IMR-90 (cell line): ENCODE results near the gene PLLP. TPM values are rescaled to one million over a fixed set of nuclear protein-coding genes. Genes with fewer than 3 reads are reported as not detected.

Experiments used
- ATAC-seq: fragments of 200-7000 bp; cut with Tn5 transposase; 2 replicates; pipeline ENCODE4 v1.9.1; 2020; ENCODE audit warnings: low read depth, mild to moderate bottlenecking, moderate library complexity
- BruUV-seq: library from RNA; stranded (reverse); fragments of 400-500 nt; replicated peaks from 2 replicates; lab custom pipeline; 2021; lab: Mats Ljungman, UMichigan
- CTCF ChIA-PET: fragments of 300-600 bp; formaldehyde crosslinking; extraction: SDS; loops from one replicate; lab custom pipeline; 2021; ENCODE audit warnings: antibody characterized with exemption; lab: Yijun Ruan, JAX
- POLR2A ChIA-PET: fragments of 300-600 bp; sonication (Branson Sonifier 250); formaldehyde crosslinking; loops from one replicate; lab custom pipeline; 2022; ENCODE audit warnings: antibody characterized with exemption; ENCODE audit not compliant: unreplicated experiment; lab: Charles Lee
- DNase-seq: peaks from one replicate; pipeline ENCODE4 v3.0.0; 2013
- H2AFZ ChIP-seq: replicated peaks from 2 replicates; pipeline ENCODE3; 2013; ENCODE audit warnings: low read length, mild to moderate bottlenecking; ENCODE audit not compliant: poor library complexity
- H2AK5ac ChIP-seq: 2 replicates; pipeline ENCODE4 v1.6.1; 2013; ENCODE audit warnings: low read depth, low read length, inconsistent platforms
- H2AK9ac ChIP-seq: replicated peaks from 2 replicates; pipeline ENCODE3; 2013; ENCODE audit warnings: mild to moderate bottlenecking, low read depth, low read length, moderate library complexity; ENCODE audit not compliant: poor library complexity
- H2BK120ac ChIP-seq: 2 replicates; pipeline ENCODE4 v1.6.1; 2013; ENCODE audit warnings: low read depth, low read length, inconsistent platforms
- H2BK15ac ChIP-seq: 3 replicates; pipeline ENCODE4 v1.6.1; 2013; ENCODE audit warnings: low read depth, low read length, inconsistent platforms
- H2BK20ac ChIP-seq: 2 replicates; pipeline ENCODE4 v1.6.1; 2013; ENCODE audit warnings: low read depth, mild to moderate bottlenecking, inconsistent platforms, low read length, moderate library complexity
- H2BK5ac ChIP-seq: 2 replicates; pipeline ENCODE4 v1.6.1; 2013; ENCODE audit warnings: mild to moderate bottlenecking, low read depth, low read length, inconsistent platforms; ENCODE audit not compliant: poor library complexity, severe bottlenecking
- H3K14ac ChIP-seq: replicated peaks from 2 replicates; pipeline ENCODE4 v1.6.1; 2013; ENCODE audit warnings: low read depth, low read length, inconsistent platforms
- H3K18ac ChIP-seq: 2 replicates; pipeline ENCODE4 v1.6.1; 2013; ENCODE audit warnings: low read depth, low read length, control low read depth
- H3K23ac ChIP-seq: 2 replicates; pipeline ENCODE4 v1.6.1; 2013; ENCODE audit warnings: low read depth, low read length, inconsistent platforms
- H3K27ac ChIP-seq: 2 replicates; pipeline ENCODE4 v1.5.1; 2013; ENCODE audit warnings: mild to moderate bottlenecking, control low read depth, low read length; ENCODE audit not compliant: insufficient read depth
- H3K27me3 ChIP-seq: 2 replicates; pipeline ENCODE4 v1.6.1; 2013; ENCODE audit warnings: low read length; ENCODE audit not compliant: control insufficient read depth, insufficient read depth
- H3K36me3 ChIP-seq: 2 replicates; pipeline ENCODE4 v1.6.1; 2013; ENCODE audit warnings: low read length, mixed read lengths; ENCODE audit not compliant: control insufficient read depth, insufficient read depth
- H3K4ac ChIP-seq: 2 replicates; pipeline ENCODE4 v1.6.1; 2013; ENCODE audit warnings: low read depth, low read length, inconsistent platforms
- H3K4me1 ChIP-seq: 2 replicates; pipeline ENCODE4 v1.6.1; 2013; ENCODE audit warnings: low read length, mixed read lengths; ENCODE audit not compliant: control insufficient read depth, insufficient read depth
- H3K4me2 ChIP-seq: 2 replicates; pipeline ENCODE4 v1.6.1; 2013; ENCODE audit warnings: low read depth, mild to moderate bottlenecking, control low read depth, low read length, moderate library complexity
- H3K4me3 ChIP-seq: 2 replicates; pipeline ENCODE4 v1.5.1; 2013; ENCODE audit warnings: low read depth, mild to moderate bottlenecking, control low read depth, low read length, moderate library complexity; ENCODE audit not compliant: insufficient read depth
- H3K56ac ChIP-seq: 2 replicates; pipeline ENCODE4 v1.6.1; 2013; ENCODE audit warnings: low read length, inconsistent platforms; ENCODE audit not compliant: insufficient read depth; ENCODE audit errors: extremely low read depth
- H3K79me1 ChIP-seq, 2 experiments: 2 replicates each; pipeline ENCODE4 v1.6.1; 2013; ENCODE audit warnings: low read length in 2 of 2, inconsistent platforms in 1 of 2, low read depth in 1 of 2
- H3K9ac ChIP-seq: 2 replicates; pipeline ENCODE4 v1.6.1; 2013; ENCODE audit warnings: low read depth, low read length, control low read depth
- H3K9me1 ChIP-seq: 2 replicates; pipeline ENCODE4 v1.6.1; 2013; ENCODE audit warnings: low read length, inconsistent platforms; ENCODE audit not compliant: insufficient read depth
- H3K9me3 ChIP-seq: 2 replicates; pipeline ENCODE4 v1.6.1; 2013; ENCODE audit warnings: low read length; ENCODE audit not compliant: control insufficient read depth, insufficient read depth
- H4K20me1 ChIP-seq: 2 replicates; pipeline ENCODE4 v1.6.1; 2013; ENCODE audit warnings: low read length, inconsistent platforms; ENCODE audit not compliant: insufficient read depth
- H4K5ac ChIP-seq: 2 replicates; pipeline ENCODE4 v1.6.1; 2013; ENCODE audit warnings: mild to moderate bottlenecking, low read depth, low read length, control low read depth
- H4K8ac ChIP-seq, 2 experiments: 2 replicates each; pipeline ENCODE4 v1.6.1; 2013; ENCODE audit warnings: low read depth in 2 of 2, low read length in 2 of 2, control low read depth in 1 of 2, inconsistent platforms in 1 of 2
- H4K91ac ChIP-seq: 2 replicates; pipeline ENCODE4 v1.6.1; 2013; ENCODE audit warnings: low read depth, low read length, inconsistent platforms; ENCODE audit not compliant: insufficient read depth
- CEBPB ChIP-seq: IDR thresholded peaks from 2 replicates; pipeline ENCODE4 v1.6.1; 2012; ENCODE audit warnings: low read depth, low read length, improper control_type of control experiment
- FOS ChIP-seq: fragments of 150-350 bp; IDR thresholded peaks from 2 replicates; pipeline ENCODE4 v1.6.1; 2016; ENCODE audit warnings: low read depth, low read length
- MAFK ChIP-seq: IDR thresholded peaks from 2 replicates; pipeline ENCODE4 v1.6.1; 2012; ENCODE audit warnings: low read depth, low read length, improper control_type of control experiment
- MXI1 ChIP-seq: IDR thresholded peaks from 2 replicates; pipeline ENCODE4 v1.6.1; 2012; ENCODE audit warnings: low read depth, mild to moderate bottlenecking, low read length, moderate library complexity, borderline replicate concordance
- WGBS, 2 experiments: methylation state at CpG; one replicate each; pipeline versions ENCODE4 v1.1.5 to v1.1.7; 2013; ENCODE audit warnings: missing lambda C conversion rate in 2 of 2; ENCODE audit not compliant: insufficient read length in 1 of 2; ENCODE audit errors: extremely low coverage in 2 of 2; 5-methylcytosine and 5-hydroxymethylcytosine counted together
- dilution Hi-C: fragments of 300-500 bp; cut with HindIII; formaldehyde crosslinking; loops from one replicate; pipeline ENCODE4 v1.14.3; 2018; ENCODE audit warnings: low sequenced_read_pairs; ENCODE audit not compliant: unreplicated experiment
- in situ Hi-C: fragments of 300-500 bp; cut with MboI; formaldehyde crosslinking; loops from 3 replicates; pipeline ENCODE4 v1.14.3; 2019; ENCODE audit warnings: low sequenced_read_pairs, inconsistent platforms, mixed read lengths
- intact Hi-C: fragments of 100-400 bp; cut with micrococcal nuclease; formaldehyde crosslinking; loops from 2 replicates; pipeline ENCODE4 v1.10.0; 2022
- polyA plus RNA-seq, 3 experiments: library from polyadenylated mRNA; depleted of rRNA; stranded (reverse); fragments of >200 nt; gene quantifications; 2 replicates each; pipeline ENCODE4 v1.2.3, GENCODE V29; 2012; ENCODE audit warnings: low replicate concordance in 1 of 3
- total RNA-seq: library from RNA; depleted of rRNA; stranded (reverse); fragments of >200 nt; gene quantifications from 2 replicates; pipeline ENCODE4 v1.2.3, GENCODE V29; 2012

Gene PLLP
- total and polyA plus RNA-seq, 2 of the 4 experiments (the other 2 are of a cell fraction) = 0.05 TPM; not detected in 1

DNA sequence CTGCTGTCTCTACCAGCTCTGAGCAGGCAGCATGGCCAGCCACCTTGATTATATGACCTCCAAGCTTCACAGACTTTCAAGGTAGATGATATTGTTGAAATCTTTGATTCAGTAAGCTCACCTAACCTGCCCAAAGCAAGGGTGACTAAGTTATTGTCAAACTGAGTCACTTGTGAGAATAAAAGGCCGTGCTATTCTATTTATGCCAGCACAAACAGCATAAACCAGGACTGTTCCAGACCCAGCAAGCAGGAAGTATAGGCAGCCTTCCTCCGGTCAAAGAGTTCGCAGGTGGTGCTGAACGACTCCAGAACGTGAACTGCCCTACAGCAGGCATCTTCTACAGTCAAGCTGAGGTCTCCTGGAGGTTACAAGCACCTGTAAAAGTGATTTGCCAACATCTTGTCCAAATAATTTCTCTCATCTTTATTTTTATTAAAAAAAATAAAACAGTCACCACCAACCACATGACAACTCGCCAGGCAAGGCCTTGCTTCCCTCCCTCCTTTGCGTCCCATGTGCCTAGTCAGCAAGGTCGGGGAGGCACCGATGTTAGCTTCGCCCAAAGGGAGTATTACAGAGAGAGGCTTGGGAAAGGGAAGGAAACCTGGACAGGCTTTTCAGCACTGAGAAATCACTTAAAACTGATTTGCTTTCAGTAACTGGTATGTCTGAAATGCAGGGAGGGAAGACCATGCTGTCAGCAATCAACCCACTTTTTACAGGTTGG, 28.6 kb downstream of the PLLP start:
- no peak overlapping the region for H2AFZ ChIP-seq
- H3K4me2 ChIP-seq = no peak overlapping the region
- H2BK20ac ChIP-seq = no peak overlapping the region
- H3K9me1 ChIP-seq = 0 out of 2 replicates have a peak, but pooled peaks cover 4% of the 10 kb centered on the region
- H3K4me1 ChIP-seq = peaks cover 7% of the 10 kb centered on the region; the same call in 1 of the 2 replicates
- BruUV-seq = no TSS peak
- no peak overlapping the region for H3K27ac ChIP-seq
- no peaks in the 10 kb centered on the region for H3K9me3 ChIP-seq
- no peak overlapping the region for H3K4me3 ChIP-seq
- no peak overlapping the region for H4K8ac ChIP-seq
- no peak overlapping the region for H2BK15ac ChIP-seq
- dilution Hi-C loops (no loop called here), intact Hi-C loops (no loop called here), in situ Hi-C loops (no loop called here)
- ChIA-PET POLR2A (no interaction called here), CTCF (no interaction called here)
- H4K91ac ChIP-seq = no peak overlapping the region
- no peak overlapping the region for H3K56ac ChIP-seq
- no peaks in the 10 kb centered on the region; the same call in 1 of the 2 replicates for H4K20me1 ChIP-seq
- TF ChIP-seq MAFK (no peak), MXI1 (no peak), CEBPB (no peak), FOS (no peak)
- no peak overlapping the region for H2BK5ac ChIP-seq
- no peak for ATAC-seq
- no peak overlapping the region for H3K9ac ChIP-seq
- H3K4ac ChIP-seq = no peak overlapping the region
- no CpG with 5 or more reads among the region's 10 CpGs for WGBS, 2 experiments
- H3K18ac ChIP-seq = no peak overlapping the region
- no peak overlapping the region for H2AK5ac ChIP-seq
- H3K23ac ChIP-seq = no peak overlapping the region
- DNase-seq = no peak
- H3K79me1 ChIP-seq = no peaks in the 10 kb centered on the region; a peak in 1 of 4 replicates
- H2BK120ac ChIP-seq = no peak overlapping the region
- no peak overlapping the region for H4K5ac ChIP-seq
- H3K14ac ChIP-seq = no peak overlapping the region
- H2AK9ac ChIP-seq = no peak overlapping the region
- peaks cover 27% of the 10 kb centered on the region for H3K36me3 ChIP-seq
- H3K27me3 ChIP-seq = no peaks in the 10 kb centered on the region
